Adipocyte (in vitro differentiated cells): ENCODE results near the gene MRPL9.

Experiments
- DNase-seq: peaks from one replicate; pipeline ENCODE4 v3.0.0-alpha.2; 2015; ENCODE audit warnings: low read depth
- H3K27me3 ChIP-seq: replicated peaks from 2 replicates; pipeline ENCODE4 v1.7.0; 2013; ENCODE audit warnings: mild to moderate bottlenecking, low read length, moderate library complexity; ENCODE audit not compliant: control insufficient read depth, insufficient read depth
- H3K36me3 ChIP-seq: 2 replicates; pipeline ENCODE4 v1.7.0; 2013; ENCODE audit warnings: low read length, mild to moderate bottlenecking, moderate library complexity; ENCODE audit not compliant: control insufficient read depth, insufficient read depth, severe bottlenecking
- H3K4me1 ChIP-seq: 2 replicates; pipeline ENCODE4 v1.7.0; 2013; ENCODE audit warnings: mild to moderate bottlenecking, low read length, moderate library complexity; ENCODE audit not compliant: control insufficient read depth, insufficient read depth
- H3K4me3 ChIP-seq: 2 replicates; pipeline ENCODE4 v1.7.0; 2013; ENCODE audit warnings: mild to moderate bottlenecking, low read length, moderate library complexity
- H3K9ac ChIP-seq: 2 replicates; pipeline ENCODE4 v1.7.0; 2013; ENCODE audit warnings: mild to moderate bottlenecking, low read length, moderate library complexity
- H3K9me3 ChIP-seq: 2 replicates; pipeline ENCODE4 v1.7.0; 2013; ENCODE audit warnings: mild to moderate bottlenecking, low read length, moderate library complexity; ENCODE audit not compliant: control insufficient read depth

Gene MRPL9

GRCh38 chr1:151715726-151716404, 47.4 kb downstream of the MRPL9 start:
- no peaks in the 10 kb centered on the region for H3K36me3 ChIP-seq
- H3K4me3 ChIP-seq: no peak overlapping the region
- no peaks in the 10 kb centered on the region for H3K9me3 ChIP-seq
- no peak for DNase-seq
- peaks cover 75% of the 10 kb centered on the region for H3K27me3 ChIP-seq
- H3K4me1 ChIP-seq: peaks cover 13% of the 10 kb centered on the region
- H3K9ac ChIP-seq: no peak overlapping the region

GRCh38 chr1:151714820-151715725, 48.2 kb downstream of the MRPL9 start:
- Histone ChIP-seq H3K36me3 (no peaks in the 10 kb centered on the region), H3K4me1 (peaks cover 7% of the 10 kb centered on the region), H3K4me3 (no peak overlapping the region), H3K9ac (no peak overlapping the region), H3K27me3 (peaks cover 81% of the 10 kb centered on the region), H3K9me3 (no peaks in the 10 kb centered on the region)
- no peak for DNase-seq

DNA sequence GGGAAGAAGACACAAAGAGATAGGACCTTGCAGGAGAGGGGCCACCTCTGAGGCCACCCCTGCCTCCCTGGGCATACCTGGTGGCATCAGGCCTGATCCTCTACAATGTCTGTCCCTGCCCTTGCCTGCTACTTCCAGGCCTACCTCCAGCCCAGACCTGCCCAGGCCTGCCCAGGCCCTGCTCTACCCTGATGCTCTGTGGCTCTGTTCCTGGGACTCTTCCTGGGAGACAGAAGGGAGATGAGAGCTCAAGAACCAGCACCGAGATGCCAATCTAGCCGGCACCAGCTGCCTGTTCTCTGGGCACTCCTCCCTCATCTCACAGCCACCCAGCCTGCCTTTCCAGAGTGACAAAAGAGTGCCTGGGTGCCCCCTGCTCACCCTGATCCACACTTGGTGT, 49.4 kb downstream of the MRPL9 start:
- peaks cover 7% of the 10 kb centered on the region for H3K4me1 ChIP-seq
- no peak for DNase-seq
- no peaks in the 10 kb centered on the region for H3K9me3 ChIP-seq
- no peak overlapping the region for H3K4me3 ChIP-seq
- H3K27me3 ChIP-seq: peaks cover 84% of the 10 kb centered on the region
- no peaks in the 10 kb centered on the region for H3K36me3 ChIP-seq
- no peak overlapping the region for H3K9ac ChIP-seq

- H3K9me3 ChIP-seq: no peaks in the 10 kb centered on the region
These were observed 50.3 kb downstream of the MRPL9 start for GRCh38 chr1:151713044-151713443.

DNA sequence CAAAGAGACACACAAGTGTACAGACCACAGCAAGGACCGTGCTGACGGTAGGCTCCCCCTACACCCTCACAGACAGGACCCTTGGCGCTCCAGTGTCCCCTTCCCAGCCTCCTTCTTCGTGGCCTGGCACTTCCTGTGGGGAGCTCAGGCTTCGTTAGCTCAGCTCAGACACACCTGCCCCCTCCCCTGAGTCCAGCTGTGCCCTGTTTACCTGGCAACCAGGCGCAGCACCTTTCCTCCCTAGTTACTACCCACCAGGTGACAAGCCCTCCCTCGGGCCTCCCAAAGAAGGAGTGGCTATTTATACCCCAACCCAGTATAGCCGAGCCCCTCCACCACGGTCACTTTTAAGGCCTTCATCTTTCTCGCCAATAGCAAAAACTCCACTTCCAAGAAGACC, 51.3 kb downstream of the MRPL9 start:
- Histone ChIP-seq H3K4me3 (no peak overlapping the region), H3K36me3 (no peaks in the 10 kb centered on the region), H3K9ac (no peak overlapping the region), H3K4me1 (no peaks in the 10 kb centered on the region), H3K27me3 (peaks cover 70% of the 10 kb centered on the region), H3K9me3 (no peaks in the 10 kb centered on the region)
- no peak for DNase-seq

More at GRCh38 chr1:151713044-151713443, 50.3 kb downstream of the MRPL9 start:
- Histone ChIP-seq H3K9ac (no peak overlapping the region), H3K27me3 (peaks cover 80% of the 10 kb centered on the region), H3K36me3 (no peaks in the 10 kb centered on the region), H3K4me3 (no peak overlapping the region), H3K4me1 (peaks cover 4% of the 10 kb centered on the region)
- DNase-seq: no peak

DNA sequence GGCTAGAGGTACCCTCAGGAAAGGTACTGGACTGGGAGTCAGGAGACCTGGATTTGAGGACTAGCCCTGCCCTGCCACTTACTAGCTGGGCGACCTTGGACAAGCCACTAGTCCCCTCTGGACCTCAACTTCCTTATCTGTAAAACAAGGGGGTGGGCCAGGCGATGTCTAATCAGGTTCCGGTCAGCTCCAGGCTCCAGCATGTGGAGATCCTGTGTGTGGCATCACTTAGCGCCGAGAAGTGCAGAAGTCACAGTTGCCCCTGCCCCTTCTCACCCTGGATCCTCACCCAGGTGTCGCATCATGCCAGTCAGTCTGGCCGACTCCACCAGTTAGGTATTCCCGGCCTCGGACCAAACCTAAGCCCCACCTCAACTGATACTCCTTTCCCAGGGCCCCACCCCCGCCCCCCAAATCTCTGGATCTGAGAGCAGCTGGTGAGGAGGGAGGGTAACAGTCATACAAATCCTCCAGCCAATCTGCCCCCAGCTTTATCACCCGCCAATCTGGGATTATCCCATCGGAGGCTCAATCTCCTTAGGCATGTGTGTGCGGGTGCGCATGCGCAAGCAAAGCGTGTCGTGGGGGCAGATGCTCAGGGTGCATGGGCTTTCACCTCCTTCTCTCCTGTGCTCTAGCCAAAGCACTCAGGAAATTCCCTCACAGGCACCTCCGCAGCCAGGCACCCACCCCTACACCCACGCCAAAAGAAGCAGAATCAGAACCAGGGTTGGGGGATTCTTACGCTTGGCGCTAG, 52.1 kb downstream of the MRPL9 start:
- Histone ChIP-seq H3K9me3 (no peaks in the 10 kb centered on the region), H3K36me3 (no peaks in the 10 kb centered on the region), H3K4me3 (no peak overlapping the region), H3K4me1 (no peaks in the 10 kb centered on the region), H3K27me3 (peaks cover 65% of the 10 kb centered on the region), H3K9ac (no peak overlapping the region)
- DNase-seq: no peak

- H3K27me3 ChIP-seq: peaks cover 56% of the 10 kb centered on the region
- no peak overlapping the region for H3K9ac ChIP-seq
- H3K36me3 ChIP-seq: no peaks in the 10 kb centered on the region
- no peaks in the 10 kb centered on the region for H3K4me1 ChIP-seq
- H3K9me3 ChIP-seq: no peaks in the 10 kb centered on the region
- no peak overlapping the region for H3K4me3 ChIP-seq
- DNase-seq: no peak
These were observed 53.0 kb downstream of the MRPL9 start for GRCh38 chr1:151710187-151710840.
